ENCODE measurements around the gene CABP4.

Gene CABP4

GRCh38 chr11:67450796-67451657 lies 4.1 kb upstream of the CABP4 start:
- no peak for FAIRE-seq
- TF ChIP-seq PAX5 (IDR thresholded peaks at IDR 0.05; ENCODE audit: insufficient read depth, low read length, severe bottlenecking) (no peak), POU2F2 (IDR thresholded peaks at IDR 0.05; ENCODE audit: low read depth, low read length) (no peak), POLR2AphosphoS5 (IDR thresholded peaks at IDR 0.05; ENCODE audit: low read depth, low read length) (no peak), TAF1 (IDR thresholded peaks at IDR 0.05; ENCODE audit: low read depth, low read length) (no peak), POLR2A (IDR thresholded peaks at IDR 0.05; ENCODE audit: low read depth, low read length) (no peak), SPI1 (IDR thresholded peaks at IDR 0.05; ENCODE audit: low read depth, low read length) (no peak)
- no peak for DNase-seq (ENCODE audit: insufficient read length, low spot score)

GRCh38 chr11:67451658-67451976 lies 3.5 kb upstream of the CABP4 start:
- FAIRE-seq (no peak), DNase-seq (ENCODE audit: insufficient read length, low spot score) (no peak)
- TF ChIP-seq POLR2A (IDR thresholded peaks at IDR 0.05; ENCODE audit: low read depth, low read length) (no peak), PAX5 (IDR thresholded peaks at IDR 0.05; ENCODE audit: insufficient read depth, low read length, severe bottlenecking) (no peak)

- TF ChIP-seq POLR2A (IDR thresholded peaks at IDR 0.05; ENCODE audit: low read depth, low read length) = no peak
- no peak for TF ChIP-seq TAF1 (IDR thresholded peaks at IDR 0.05; ENCODE audit: low read depth, low read length)
- TF ChIP-seq POU2F2 (IDR thresholded peaks at IDR 0.05; ENCODE audit: low read depth, low read length) = no peak
- no peak for TF ChIP-seq POLR2AphosphoS5 (IDR thresholded peaks at IDR 0.05; ENCODE audit: low read depth, low read length)
- TF ChIP-seq PAX5 (IDR thresholded peaks at IDR 0.05; ENCODE audit: insufficient read depth, low read length, severe bottlenecking) = no peak
- no peak for TF ChIP-seq SPI1 (IDR thresholded peaks at IDR 0.05; ENCODE audit: low read depth, low read length)
- DNase-seq (ENCODE audit: insufficient read length, low spot score) (no peak), FAIRE-seq (no peak)
These were observed 2.8 kb upstream of the CABP4 start, which contains the start of gene GPR152 for GRCh38 chr11:67452141-67452952. Gene GPR152 (minus strand): TSS chr11:67452729. CDS start chr11:67452724, 5 bp downstream.

- TF ChIP-seq TAF1 (IDR thresholded peaks at IDR 0.05; ENCODE audit: low read depth, low read length) (no peak), POLR2A (IDR thresholded peaks at IDR 0.05; ENCODE audit: low read depth, low read length) (0 out of 2 replicates have a peak, but pooled peaks have one; percentile 11)
- DNase-seq (ENCODE audit: insufficient read length, low spot score) = no peak
- no peak for FAIRE-seq
These were observed 1.1 kb upstream of the CABP4 start for GRCh38 chr11:67453816-67454732.

- DNase-seq (ENCODE audit: insufficient read length, low spot score) = no peak
- TF ChIP-seq TAF1 (IDR thresholded peaks at IDR 0.05; ENCODE audit: low read depth, low read length) (no peak), POU2F2 (IDR thresholded peaks at IDR 0.05; ENCODE audit: low read depth, low read length) (no peak), SPI1 (IDR thresholded peaks at IDR 0.05; ENCODE audit: low read depth, low read length) (no peak), POLR2AphosphoS5 (IDR thresholded peaks at IDR 0.05; ENCODE audit: low read depth, low read length) (no peak), POLR2A (IDR thresholded peaks at IDR 0.05; ENCODE audit: low read depth, low read length) (no peak), PAX5 (IDR thresholded peaks at IDR 0.05; ENCODE audit: insufficient read depth, low read length, severe bottlenecking) (no peak)
- FAIRE-seq = no peak
These were observed 1.0 kb downstream of the CABP4 start for GRCh38 chr11:67456068-67456705.

- FAIRE-seq (no peak), DNase-seq (ENCODE audit: insufficient read length, low spot score) (no peak)
- TF ChIP-seq SPI1 (IDR thresholded peaks at IDR 0.05; ENCODE audit: low read depth, low read length) = no peak
- TF ChIP-seq POU2F2 (IDR thresholded peaks at IDR 0.05; ENCODE audit: low read depth, low read length) = no peak
- no peak for TF ChIP-seq TAF1 (IDR thresholded peaks at IDR 0.05; ENCODE audit: low read depth, low read length)
- no peak for TF ChIP-seq POLR2AphosphoS5 (IDR thresholded peaks at IDR 0.05; ENCODE audit: low read depth, low read length)
- TF ChIP-seq PAX5 (IDR thresholded peaks at IDR 0.05; ENCODE audit: insufficient read depth, low read length, severe bottlenecking) = no peak
- TF ChIP-seq POLR2A (IDR thresholded peaks at IDR 0.05; ENCODE audit: low read depth, low read length) = no peak
These were observed 2.3 kb downstream of the CABP4 start for GRCh38 chr11:67457453-67457852.

- TF ChIP-seq POU2F2 (IDR thresholded peaks at IDR 0.05; ENCODE audit: low read depth, low read length) = no peak
- FAIRE-seq (no peak), DNase-seq (ENCODE audit: insufficient read length, low spot score) (no peak)
These were observed 3.1 kb downstream of the CABP4 start for GRCh38 chr11:67458266-67458665.

GRCh38 chr11:67463186-67463585 lies 8.0 kb downstream of the CABP4 start:
- TF ChIP-seq POLR2A (IDR thresholded peaks at IDR 0.05; ENCODE audit: low read depth, low read length) = no peak
- TF ChIP-seq POLR2AphosphoS5 (IDR thresholded peaks at IDR 0.05; ENCODE audit: low read depth, low read length) = no peak
- no peak for TF ChIP-seq SPI1 (IDR thresholded peaks at IDR 0.05; ENCODE audit: low read depth, low read length)
- TF ChIP-seq POU2F2 (IDR thresholded peaks at IDR 0.05; ENCODE audit: low read depth, low read length) = no peak
- TF ChIP-seq TAF1 (IDR thresholded peaks at IDR 0.05; ENCODE audit: low read depth, low read length) = no peak
- no peak for TF ChIP-seq PAX5 (IDR thresholded peaks at IDR 0.05; ENCODE audit: insufficient read depth, low read length, severe bottlenecking)
- FAIRE-seq = no peak
- DNase-seq (ENCODE audit: insufficient read length, low spot score) = no peak
